ENCODE measurements around the gene RNF5.

Gene RNF5

GRCh38 chr6:32195902-32196681 lies 17.9 kb downstream of the RNF5 start:
- Histone ChIP-seq H3K9me3 (ENCODE audit: low read length) (no peaks in the 10 kb centered on the region), H3K9ac (ENCODE audit: low read length) (peak overlapping the region; percentile 87), H3K4me2 (ENCODE audit: low read length) (peak overlapping the region; percentile 86), H3K79me2 (ENCODE audit: insufficient read depth, low read length) (no peaks in the 10 kb centered on the region), H4K20me1 (ENCODE audit: insufficient read depth, low read length) (no peaks in the 10 kb centered on the region), H3F3A (ENCODE audit: insufficient read depth, low read length) (0 out of 2 replicates have a peak, but pooled peaks cover 3% of the 10 kb centered on the region), H3K9me2 (ENCODE audit: low read depth, low read length) (no peaks in the 10 kb centered on the region), H3K27me3 (ENCODE audit: insufficient read depth, low read length) (no peaks in the 10 kb centered on the region), H3K4me1 (ENCODE audit: insufficient read depth, low read length, severe bottlenecking) (peaks cover 46% of the 10 kb centered on the region), H3K4me3 (ENCODE audit: low read depth, low read length, poor library complexity, severe bottlenecking) (peak overlapping the region; percentile 77), H3K36me3 (ENCODE audit: insufficient read depth, low read length) (no peaks in the 10 kb centered on the region), H3K27ac (ENCODE audit: low read depth, low read length, poor library complexity, severe bottlenecking) (peak overlapping the region; percentile 73), H2AFZ (ENCODE audit: low read length) (no peak overlapping the region)
- TF ChIP-seq EZH2 (IDR thresholded peaks at IDR 0.05; ENCODE audit: borderline replicate concordance, low read length) (no peak), CTCF (IDR thresholded peaks at IDR 0.05; ENCODE audit: low read length) (no peak)

GRCh38 chr6:32196682-32197616 lies 18.7 kb downstream of the RNF5 start:
- no peaks in the 10 kb centered on the region for H3K9me2 ChIP-seq (ENCODE audit: low read depth, low read length)
- H2AFZ ChIP-seq (ENCODE audit: low read length): no peak overlapping the region
- H3K4me2 ChIP-seq (ENCODE audit: low read length): peak overlapping the region; percentile 86
- H3K9ac ChIP-seq (ENCODE audit: low read length): peak overlapping the region; percentile 87
- H3K4me3 ChIP-seq (ENCODE audit: low read depth, low read length, poor library complexity, severe bottlenecking): peak overlapping the region; percentile 77
- no peaks in the 10 kb centered on the region for H3K79me2 ChIP-seq (ENCODE audit: insufficient read depth, low read length)
- peak overlapping the region; percentile 5 for H3K27ac ChIP-seq (ENCODE audit: low read depth, low read length, poor library complexity, severe bottlenecking)
- H3F3A ChIP-seq (ENCODE audit: insufficient read depth, low read length): 0 out of 2 replicates have a peak, but pooled peaks cover 3% of the 10 kb centered on the region
- no peaks in the 10 kb centered on the region for H3K27me3 ChIP-seq (ENCODE audit: insufficient read depth, low read length)
- no peaks in the 10 kb centered on the region for H3K9me3 ChIP-seq (ENCODE audit: low read length)
- TF ChIP-seq EZH2 (IDR thresholded peaks at IDR 0.05; ENCODE audit: borderline replicate concordance, low read length) (no peak), CTCF (IDR thresholded peaks at IDR 0.05; ENCODE audit: low read length) (peak; percentile 34; the same call in 1 of the 2 replicates)
- H4K20me1 ChIP-seq (ENCODE audit: insufficient read depth, low read length): no peaks in the 10 kb centered on the region
- no peaks in the 10 kb centered on the region for H3K36me3 ChIP-seq (ENCODE audit: insufficient read depth, low read length)
- H3K4me1 ChIP-seq (ENCODE audit: insufficient read depth, low read length, severe bottlenecking): peaks cover 37% of the 10 kb centered on the region

- TF ChIP-seq EZH2 (IDR thresholded peaks at IDR 0.05; ENCODE audit: borderline replicate concordance, low read length) (no peak), CTCF (IDR thresholded peaks at IDR 0.05; ENCODE audit: low read length) (no peak)
- Histone ChIP-seq H3K27ac (ENCODE audit: low read depth, low read length, poor library complexity, severe bottlenecking) (no peak overlapping the region), H3K9me2 (ENCODE audit: low read depth, low read length) (no peaks in the 10 kb centered on the region), H3K4me2 (ENCODE audit: low read length) (no peak overlapping the region), H4K20me1 (ENCODE audit: insufficient read depth, low read length) (no peaks in the 10 kb centered on the region), H3K4me1 (ENCODE audit: insufficient read depth, low read length, severe bottlenecking) (peaks cover 25% of the 10 kb centered on the region), H3K9me3 (ENCODE audit: low read length) (no peaks in the 10 kb centered on the region), H3K9ac (ENCODE audit: low read length) (no peak overlapping the region), H3K27me3 (ENCODE audit: insufficient read depth, low read length) (no peaks in the 10 kb centered on the region), H3K4me3 (ENCODE audit: low read depth, low read length, poor library complexity, severe bottlenecking) (no peak overlapping the region), H2AFZ (ENCODE audit: low read length) (no peak overlapping the region), H3K79me2 (ENCODE audit: insufficient read depth, low read length) (no peaks in the 10 kb centered on the region), H3F3A (ENCODE audit: insufficient read depth, low read length) (0 out of 2 replicates have a peak, but pooled peaks cover 2% of the 10 kb centered on the region), H3K36me3 (ENCODE audit: insufficient read depth, low read length) (no peaks in the 10 kb centered on the region)
These were observed 20.1 kb downstream of the RNF5 start for GRCh38 chr6:32198345-32198696.
